Astrocyte (in vitro differentiated cells and primary cell): ENCODE data around the gene ST3GAL4. TPM values are rescaled to one million over a fixed set of nuclear protein-coding genes. Genes with fewer than 3 reads are reported as not detected.

Experiments
- DNase-seq: peaks from one replicate; pipeline ENCODE4 v3.0.0-alpha.2; 2010; ENCODE audit warnings: low read depth
- FAIRE-seq: peaks from 2 replicates; lab custom pipeline; 2011; peaks lifted over from hg19 to GRCh38; lab: Jason Lieb, UNC
- H2AFZ ChIP-seq: 2 replicates; pipeline ENCODE4 v1.6.0; 2012; ENCODE audit warnings: low read depth, low read length, inconsistent platforms
- H3K27ac ChIP-seq: 2 replicates; pipeline ENCODE4 v1.5.1; 2011; ENCODE audit warnings: low read depth, low read length, inconsistent platforms
- H3K27me3 ChIP-seq: 2 replicates; pipeline ENCODE4 v1.6.0; 2011; ENCODE audit warnings: low read length, inconsistent platforms; ENCODE audit not compliant: insufficient read depth
- H3K36me3 ChIP-seq: 2 replicates; pipeline ENCODE4 v1.5.1; 2011; ENCODE audit warnings: low read length, inconsistent platforms; ENCODE audit not compliant: insufficient read depth
- H3K4me1 ChIP-seq: 2 replicates; pipeline ENCODE4 v1.5.1; 2011; ENCODE audit warnings: low read length, inconsistent platforms; ENCODE audit not compliant: insufficient read depth
- H3K4me2 ChIP-seq: 2 replicates; pipeline ENCODE4 v1.6.0; 2012; ENCODE audit warnings: low read length, inconsistent platforms
- H3K4me3 ChIP-seq: 2 replicates; pipeline ENCODE4 v1.5.1; 2011; ENCODE audit warnings: low read depth, mild to moderate bottlenecking, low read length, inconsistent platforms; ENCODE audit not compliant: insufficient read depth
- H3K79me2 ChIP-seq: 2 replicates; pipeline ENCODE4 v1.6.0; 2012; ENCODE audit warnings: mild to moderate bottlenecking, low read length, inconsistent platforms; ENCODE audit not compliant: insufficient read depth
- H3K9ac ChIP-seq: 2 replicates; pipeline ENCODE4 v1.6.0; 2012; ENCODE audit warnings: mild to moderate bottlenecking, low read length, inconsistent platforms
- H3K9me3 ChIP-seq: 2 replicates; pipeline ENCODE4 v1.5.1; 2012; ENCODE audit warnings: low read depth, mild to moderate bottlenecking, low read length, inconsistent platforms; ENCODE audit not compliant: insufficient read depth
- H4K20me1 ChIP-seq: 2 replicates; pipeline ENCODE4 v1.6.0; 2012; ENCODE audit warnings: low read length, inconsistent platforms; ENCODE audit not compliant: insufficient read depth
- H3K27ac Mint-ChIP-seq: one replicate; pipeline ENCODE4 v1.8.0; 2021; ENCODE audit warnings: mild to moderate bottlenecking, mixed read lengths; ENCODE audit not compliant: unreplicated experiment
- H3K27me3 Mint-ChIP-seq: one replicate; pipeline ENCODE4 v1.8.0; 2021; ENCODE audit warnings: low read depth, mixed read lengths; ENCODE audit not compliant: unreplicated experiment
- H3K36me3 Mint-ChIP-seq: one replicate; pipeline ENCODE4 v1.8.0; 2021; ENCODE audit warnings: low read depth, mixed read lengths; ENCODE audit not compliant: unreplicated experiment
- H3K4me1 Mint-ChIP-seq: one replicate; pipeline ENCODE4 v1.8.0; 2021; ENCODE audit warnings: low read depth, mixed read lengths; ENCODE audit not compliant: unreplicated experiment
- H3K4me3 Mint-ChIP-seq: one replicate; pipeline ENCODE4 v1.8.0; 2021; ENCODE audit warnings: mild to moderate bottlenecking, moderate library complexity, mixed read lengths; ENCODE audit not compliant: unreplicated experiment
- H3K9me3 Mint-ChIP-seq: one replicate; pipeline ENCODE4 v1.8.0; 2021; ENCODE audit warnings: mild to moderate bottlenecking, mixed read lengths; ENCODE audit not compliant: unreplicated experiment
- CTCF ChIP-seq: IDR thresholded peaks from 2 replicates; pipeline ENCODE4 v1.5.1; 2011; ENCODE audit warnings: low read depth, mild to moderate bottlenecking, inconsistent platforms, low read length, moderate library complexity; ENCODE audit not compliant: insufficient read depth
- EZH2 ChIP-seq: IDR thresholded peaks from 2 replicates; pipeline ENCODE4 v1.6.1; 2012; ENCODE audit warnings: mild to moderate bottlenecking, low read length, inconsistent platforms; ENCODE audit not compliant: insufficient read depth
- total RNA-seq: library from RNA; stranded (reverse); gene quantifications from 2 replicates; pipeline ENCODE4 v1.2.1, GENCODE V29; 2021

Gene ST3GAL4
- total RNA-seq, 1 donor from 2014 or later, result 12.2 TPM

GRCh38 chr11:126432525-126432924 is 77.0 kb downstream of the ST3GAL4 start:
- no peak for TF ChIP-seq EZH2
- TF ChIP-seq CTCF, result no peak
- Histone ChIP-seq H3K4me2 (no peak overlapping the region), H4K20me1 (no peaks in the 10 kb centered on the region), H3K4me1 (peaks cover 15% of the 10 kb centered on the region), H3K4me3 (no peak overlapping the region), H3K9ac (no peak overlapping the region), H3K27me3 (no peaks in the 10 kb centered on the region), H2AFZ (no peak overlapping the region), H3K9me3 (no peaks in the 10 kb centered on the region), H3K79me2 (no peaks in the 10 kb centered on the region), H3K27ac (no peak overlapping the region), H3K36me3 (no peaks in the 10 kb centered on the region)
- DNase-seq, result no peak
- H3K36me3 Mint-ChIP-seq, result no peaks in the 10 kb centered on the region
- peaks cover 11% of the 10 kb centered on the region for H3K4me1 Mint-ChIP-seq
- no peaks in the 10 kb centered on the region for H3K27me3 Mint-ChIP-seq
- no peak overlapping the region for H3K27ac Mint-ChIP-seq
- no peaks in the 10 kb centered on the region for H3K9me3 Mint-ChIP-seq
- no peak overlapping the region for H3K4me3 Mint-ChIP-seq
- no peak for FAIRE-seq

- Mint-ChIP-seq H3K9me3 (no peaks in the 10 kb centered on the region), H3K36me3 (no peaks in the 10 kb centered on the region), H3K4me3 (no peak overlapping the region), H3K4me1 (peaks cover 11% of the 10 kb centered on the region), H3K27me3 (no peaks in the 10 kb centered on the region), H3K27ac (no peak overlapping the region)
- Histone ChIP-seq H2AFZ (no peak overlapping the region), H3K27me3 (no peaks in the 10 kb centered on the region), H3K27ac (no peak overlapping the region), H3K9ac (no peak overlapping the region), H3K4me3 (no peak overlapping the region), H3K9me3 (no peaks in the 10 kb centered on the region), H3K36me3 (no peaks in the 10 kb centered on the region), H4K20me1 (no peaks in the 10 kb centered on the region), H3K4me1 (peaks cover 15% of the 10 kb centered on the region), H3K4me2 (no peak overlapping the region), H3K79me2 (no peaks in the 10 kb centered on the region)
- TF ChIP-seq EZH2, result no peak
- TF ChIP-seq CTCF, result no peak
- FAIRE-seq (no peak), DNase-seq (no peak)
Measured at GRCh38 chr11:126433244-126433846, 77.9 kb downstream of the ST3GAL4 start.
